Measurements from ENCODE around the gene UBE2E2. TPM values are rescaled to one million over a fixed set of nuclear protein-coding genes. Genes with fewer than 3 reads are reported as not detected.

UBE2E2 gene
- total RNA-seq, 1 experiment from 2014 or later, result 54.9 TPM

DNA sequence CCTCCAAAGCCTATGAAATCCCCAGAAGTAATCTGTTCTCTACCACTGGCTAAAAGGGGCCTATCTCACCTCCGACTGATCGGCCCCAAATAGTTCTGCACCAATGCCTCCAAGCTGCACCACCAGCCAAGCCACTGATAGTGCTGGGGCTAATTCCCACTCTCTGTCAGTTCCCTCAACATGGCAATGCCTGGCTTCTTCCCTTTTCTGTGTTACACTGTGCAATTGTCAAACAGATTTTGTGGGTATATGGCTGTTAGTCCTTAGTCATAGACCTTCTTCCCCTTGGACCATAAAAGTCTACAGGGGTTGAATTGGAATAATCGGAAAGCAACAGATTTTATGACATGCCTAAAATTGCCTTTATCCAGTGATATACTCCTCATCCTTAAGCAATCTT, 9.3 kb upstream of the UBE2E2 start (continued):
- TF ChIP-seq, protein P1, sequence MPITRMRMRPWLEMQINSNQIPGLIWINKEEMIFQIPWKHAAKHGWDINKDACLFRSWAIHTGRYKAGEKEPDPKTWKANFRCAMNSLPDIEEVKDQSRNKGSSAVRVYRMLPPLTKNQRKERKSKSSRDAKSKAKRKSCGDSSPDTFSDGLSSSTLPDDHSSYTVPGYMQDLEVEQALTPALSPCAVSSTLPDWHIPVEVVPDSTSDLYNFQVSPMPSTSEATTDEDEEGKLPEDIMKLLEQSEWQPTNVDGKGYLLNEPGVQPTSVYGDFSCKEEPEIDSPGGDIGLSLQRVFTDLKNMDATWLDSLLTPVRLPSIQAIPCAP (CRISPR knock-in tag; IDR thresholded peaks at IDR 0.05), result no peak
- TF ChIP-seq, protein P2, sequence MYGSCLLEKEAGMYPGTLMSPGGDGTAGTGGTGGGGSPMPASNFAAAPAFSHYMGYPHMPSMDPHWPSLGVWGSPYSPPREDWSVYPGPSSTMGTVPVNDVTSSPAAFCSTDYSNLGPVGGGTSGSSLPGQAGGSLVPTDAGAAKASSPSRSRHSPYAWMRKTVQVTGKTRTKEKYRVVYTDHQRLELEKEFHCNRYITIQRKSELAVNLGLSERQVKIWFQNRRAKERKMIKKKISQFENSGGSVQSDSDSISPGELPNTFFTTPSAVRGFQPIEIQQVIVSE (CRISPR knock-in tag; IDR thresholded peaks at IDR 0.05; ENCODE audit: borderline replicate concordance), result no peak

DNA sequence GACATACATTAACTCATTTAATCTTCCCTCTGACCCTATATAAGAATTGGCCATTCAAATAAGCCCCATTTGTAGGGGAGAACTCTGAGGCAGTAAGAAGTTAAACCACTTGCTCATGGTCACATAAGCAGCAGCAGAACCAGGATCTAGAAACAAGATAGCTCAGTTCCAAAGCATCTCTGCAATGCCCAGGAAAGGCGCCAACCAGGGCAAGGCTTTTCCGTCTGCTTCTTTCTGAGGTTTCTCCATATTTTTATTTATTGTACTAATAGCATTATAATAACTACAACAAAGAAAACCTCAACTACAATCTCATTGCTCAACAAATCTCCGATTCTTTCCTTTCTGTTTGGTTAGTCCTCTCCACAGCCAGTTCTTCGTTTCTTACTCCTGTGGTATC, 4.3 kb upstream of the UBE2E2 start:
- Mint-ChIP-seq H3K9me3 (no peaks in the 10 kb centered on the region), H3K27ac (no peak overlapping the region), H3K27me3 (ENCODE audit: low read depth) (peaks cover 26% of the 10 kb centered on the region), H3K36me3 (no peaks in the 10 kb centered on the region), H3K4me3 (no peak overlapping the region), H3K4me1 (peaks cover 9% of the 10 kb centered on the region)
- DNase-seq (ENCODE audit: low spot score) (no peak), ATAC-seq (no peak)
- ChIA-PET CTCF (no interaction called here), POLR2A (no interaction called here)
- TF ChIP-seq, protein P3, sequence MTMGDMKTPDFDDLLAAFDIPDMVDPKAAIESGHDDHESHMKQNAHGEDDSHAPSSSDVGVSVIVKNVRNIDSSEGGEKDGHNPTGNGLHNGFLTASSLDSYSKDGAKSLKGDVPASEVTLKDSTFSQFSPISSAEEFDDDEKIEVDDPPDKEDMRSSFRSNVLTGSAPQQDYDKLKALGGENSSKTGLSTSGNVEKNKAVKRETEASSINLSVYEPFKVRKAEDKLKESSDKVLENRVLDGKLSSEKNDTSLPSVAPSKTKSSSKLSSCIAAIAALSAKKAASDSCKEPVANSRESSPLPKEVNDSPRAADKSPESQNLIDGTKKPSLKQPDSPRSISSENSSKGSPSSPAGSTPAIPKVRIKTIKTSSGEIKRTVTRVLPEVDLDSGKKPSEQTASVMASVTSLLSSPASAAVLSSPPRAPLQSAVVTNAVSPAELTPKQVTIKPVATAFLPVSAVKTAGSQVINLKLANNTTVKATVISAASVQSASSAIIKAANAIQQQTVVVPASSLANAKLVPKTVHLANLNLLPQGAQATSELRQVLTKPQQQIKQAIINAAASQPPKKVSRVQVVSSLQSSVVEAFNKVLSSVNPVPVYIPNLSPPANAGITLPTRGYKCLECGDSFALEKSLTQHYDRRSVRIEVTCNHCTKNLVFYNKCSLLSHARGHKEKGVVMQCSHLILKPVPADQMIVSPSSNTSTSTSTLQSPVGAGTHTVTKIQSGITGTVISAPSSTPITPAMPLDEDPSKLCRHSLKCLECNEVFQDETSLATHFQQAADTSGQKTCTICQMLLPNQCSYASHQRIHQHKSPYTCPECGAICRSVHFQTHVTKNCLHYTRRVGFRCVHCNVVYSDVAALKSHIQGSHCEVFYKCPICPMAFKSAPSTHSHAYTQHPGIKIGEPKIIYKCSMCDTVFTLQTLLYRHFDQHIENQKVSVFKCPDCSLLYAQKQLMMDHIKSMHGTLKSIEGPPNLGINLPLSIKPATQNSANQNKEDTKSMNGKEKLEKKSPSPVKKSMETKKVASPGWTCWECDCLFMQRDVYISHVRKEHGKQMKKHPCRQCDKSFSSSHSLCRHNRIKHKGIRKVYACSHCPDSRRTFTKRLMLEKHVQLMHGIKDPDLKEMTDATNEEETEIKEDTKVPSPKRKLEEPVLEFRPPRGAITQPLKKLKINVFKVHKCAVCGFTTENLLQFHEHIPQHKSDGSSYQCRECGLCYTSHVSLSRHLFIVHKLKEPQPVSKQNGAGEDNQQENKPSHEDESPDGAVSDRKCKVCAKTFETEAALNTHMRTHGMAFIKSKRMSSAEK (CRISPR knock-in tag; IDR thresholded peaks at IDR 0.05; ENCODE audit: borderline replicate concordance), result no peak

DNA sequence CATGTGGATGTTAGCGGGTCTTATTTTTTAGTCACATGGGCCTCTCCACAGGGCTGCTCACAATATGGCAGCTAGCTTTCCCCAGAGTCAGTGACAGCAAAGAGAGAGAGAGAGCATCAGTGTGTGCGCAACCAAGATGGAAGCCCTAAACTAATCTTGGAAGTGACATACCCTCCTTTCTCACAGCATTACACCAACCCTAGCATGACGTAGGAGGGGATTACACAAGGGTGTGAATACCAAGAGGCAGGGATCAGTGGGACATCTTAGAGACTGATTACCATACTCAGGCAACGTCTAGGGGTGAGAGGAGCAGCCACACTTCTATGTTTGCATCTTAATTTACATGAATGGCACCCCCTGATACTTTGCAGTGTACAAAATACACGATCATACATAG, 3.5 kb upstream of the UBE2E2 start:
- Mint-ChIP-seq H3K36me3 (no peaks in the 10 kb centered on the region), H3K9me3 (no peaks in the 10 kb centered on the region), H3K27ac (no peak overlapping the region), H3K4me3 (no peak overlapping the region), H3K4me1 (peaks cover 12% of the 10 kb centered on the region), H3K27me3 (ENCODE audit: low read depth) (peaks cover 26% of the 10 kb centered on the region)
- DNase-seq (ENCODE audit: low spot score), result no peak
- ATAC-seq, result no peak
- ChIA-PET POLR2A (no interaction called here), CTCF (no interaction called here)
- TF ChIP-seq, protein P4, sequence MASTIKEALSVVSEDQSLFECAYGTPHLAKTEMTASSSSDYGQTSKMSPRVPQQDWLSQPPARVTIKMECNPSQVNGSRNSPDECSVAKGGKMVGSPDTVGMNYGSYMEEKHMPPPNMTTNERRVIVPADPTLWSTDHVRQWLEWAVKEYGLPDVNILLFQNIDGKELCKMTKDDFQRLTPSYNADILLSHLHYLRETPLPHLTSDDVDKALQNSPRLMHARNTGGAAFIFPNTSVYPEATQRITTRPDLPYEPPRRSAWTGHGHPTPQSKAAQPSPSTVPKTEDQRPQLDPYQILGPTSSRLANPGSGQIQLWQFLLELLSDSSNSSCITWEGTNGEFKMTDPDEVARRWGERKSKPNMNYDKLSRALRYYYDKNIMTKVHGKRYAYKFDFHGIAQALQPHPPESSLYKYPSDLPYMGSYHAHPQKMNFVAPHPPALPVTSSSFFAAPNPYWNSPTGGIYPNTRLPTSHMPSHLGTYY (CRISPR knock-in tag; IDR thresholded peaks at IDR 0.05), result no peak
- TF ChIP-seq NFE2L1 (CRISPR knock-in tag; IDR thresholded peaks at IDR 0.05), result no peak
- TF ChIP-seq, protein P5, sequence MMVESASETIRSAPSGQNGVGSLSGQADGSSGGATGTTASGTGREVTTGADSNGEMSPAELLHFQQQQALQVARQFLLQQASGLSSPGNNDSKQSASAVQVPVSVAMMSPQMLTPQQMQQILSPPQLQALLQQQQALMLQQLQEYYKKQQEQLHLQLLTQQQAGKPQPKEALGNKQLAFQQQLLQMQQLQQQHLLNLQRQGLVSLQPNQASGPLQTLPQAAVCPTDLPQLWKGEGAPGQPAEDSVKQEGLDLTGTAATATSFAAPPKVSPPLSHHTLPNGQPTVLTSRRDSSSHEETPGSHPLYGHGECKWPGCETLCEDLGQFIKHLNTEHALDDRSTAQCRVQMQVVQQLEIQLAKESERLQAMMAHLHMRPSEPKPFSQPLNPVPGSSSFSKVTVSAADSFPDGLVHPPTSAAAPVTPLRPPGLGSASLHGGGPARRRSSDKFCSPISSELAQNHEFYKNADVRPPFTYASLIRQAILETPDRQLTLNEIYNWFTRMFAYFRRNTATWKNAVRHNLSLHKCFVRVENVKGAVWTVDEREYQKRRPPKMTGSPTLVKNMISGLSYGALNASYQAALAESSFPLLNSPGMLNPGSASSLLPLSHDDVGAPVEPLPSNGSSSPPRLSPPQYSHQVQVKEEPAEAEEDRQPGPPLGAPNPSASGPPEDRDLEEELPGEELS (CRISPR knock-in tag; IDR thresholded peaks at IDR 0.05), result no peak
- TF ChIP-seq ZNF416 (CRISPR knock-in tag; IDR thresholded peaks at IDR 0.05), result no peak
- TF ChIP-seq ZBTB21 (CRISPR knock-in tag; IDR thresholded peaks at IDR 0.05; ENCODE audit: borderline replicate concordance), result no peak
- TF ChIP-seq, protein P6, sequence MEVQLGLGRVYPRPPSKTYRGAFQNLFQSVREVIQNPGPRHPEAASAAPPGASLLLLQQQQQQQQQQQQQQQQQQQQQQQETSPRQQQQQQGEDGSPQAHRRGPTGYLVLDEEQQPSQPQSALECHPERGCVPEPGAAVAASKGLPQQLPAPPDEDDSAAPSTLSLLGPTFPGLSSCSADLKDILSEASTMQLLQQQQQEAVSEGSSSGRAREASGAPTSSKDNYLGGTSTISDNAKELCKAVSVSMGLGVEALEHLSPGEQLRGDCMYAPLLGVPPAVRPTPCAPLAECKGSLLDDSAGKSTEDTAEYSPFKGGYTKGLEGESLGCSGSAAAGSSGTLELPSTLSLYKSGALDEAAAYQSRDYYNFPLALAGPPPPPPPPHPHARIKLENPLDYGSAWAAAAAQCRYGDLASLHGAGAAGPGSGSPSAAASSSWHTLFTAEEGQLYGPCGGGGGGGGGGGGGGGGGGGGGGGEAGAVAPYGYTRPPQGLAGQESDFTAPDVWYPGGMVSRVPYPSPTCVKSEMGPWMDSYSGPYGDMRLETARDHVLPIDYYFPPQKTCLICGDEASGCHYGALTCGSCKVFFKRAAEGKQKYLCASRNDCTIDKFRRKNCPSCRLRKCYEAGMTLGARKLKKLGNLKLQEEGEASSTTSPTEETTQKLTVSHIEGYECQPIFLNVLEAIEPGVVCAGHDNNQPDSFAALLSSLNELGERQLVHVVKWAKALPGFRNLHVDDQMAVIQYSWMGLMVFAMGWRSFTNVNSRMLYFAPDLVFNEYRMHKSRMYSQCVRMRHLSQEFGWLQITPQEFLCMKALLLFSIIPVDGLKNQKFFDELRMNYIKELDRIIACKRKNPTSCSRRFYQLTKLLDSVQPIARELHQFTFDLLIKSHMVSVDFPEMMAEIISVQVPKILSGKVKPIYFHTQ (CRISPR knock-in tag; IDR thresholded peaks at IDR 0.05), result no peak
- no peak for TF ChIP-seq ZNF317 (CRISPR knock-in tag; IDR thresholded peaks at IDR 0.05; ENCODE audit: borderline replicate concordance, low read depth)
- TF ChIP-seq ELF4 (CRISPR knock-in tag; IDR thresholded peaks at IDR 0.05; ENCODE audit: low read depth), result no peak
- no peak for TF ChIP-seq NFYB (CRISPR knock-in tag; conservative IDR thresholded peaks at IDR 0.05; ENCODE audit: low read depth)
- TF ChIP-seq, protein P7, sequence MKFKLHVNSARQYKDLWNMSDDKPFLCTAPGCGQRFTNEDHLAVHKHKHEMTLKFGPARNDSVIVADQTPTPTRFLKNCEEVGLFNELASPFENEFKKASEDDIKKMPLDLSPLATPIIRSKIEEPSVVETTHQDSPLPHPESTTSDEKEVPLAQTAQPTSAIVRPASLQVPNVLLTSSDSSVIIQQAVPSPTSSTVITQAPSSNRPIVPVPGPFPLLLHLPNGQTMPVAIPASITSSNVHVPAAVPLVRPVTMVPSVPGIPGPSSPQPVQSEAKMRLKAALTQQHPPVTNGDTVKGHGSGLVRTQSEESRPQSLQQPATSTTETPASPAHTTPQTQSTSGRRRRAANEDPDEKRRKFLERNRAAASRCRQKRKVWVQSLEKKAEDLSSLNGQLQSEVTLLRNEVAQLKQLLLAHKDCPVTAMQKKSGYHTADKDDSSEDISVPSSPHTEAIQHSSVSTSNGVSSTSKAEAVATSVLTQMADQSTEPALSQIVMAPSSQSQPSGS (CRISPR knock-in tag; IDR thresholded peaks at IDR 0.05; ENCODE audit: borderline replicate concordance, low read depth), result no peak
- TF ChIP-seq RORB (CRISPR knock-in tag; IDR thresholded peaks at IDR 0.05), result no peak
- TF ChIP-seq, protein P8, sequence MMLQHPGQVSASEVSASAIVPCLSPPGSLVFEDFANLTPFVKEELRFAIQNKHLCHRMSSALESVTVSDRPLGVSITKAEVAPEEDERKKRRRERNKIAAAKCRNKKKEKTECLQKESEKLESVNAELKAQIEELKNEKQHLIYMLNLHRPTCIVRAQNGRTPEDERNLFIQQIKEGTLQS (CRISPR knock-in tag; conservative IDR thresholded peaks at IDR 0.05), result no peak
- TF ChIP-seq, protein P9, sequence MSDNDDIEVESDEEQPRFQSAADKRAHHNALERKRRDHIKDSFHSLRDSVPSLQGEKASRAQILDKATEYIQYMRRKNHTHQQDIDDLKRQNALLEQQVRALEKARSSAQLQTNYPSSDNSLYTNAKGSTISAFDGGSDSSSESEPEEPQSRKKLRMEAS (CRISPR knock-in tag; IDR thresholded peaks at IDR 0.05), result no peak
- no peak for TF ChIP-seq ZNF121 (CRISPR knock-in tag; IDR thresholded peaks at IDR 0.05)

Measured in WTC11 (cell line).